ENCODE measurements around the gene ANKRD65.

- no peak for TF ChIP-seq CTCF (IDR thresholded peaks at IDR 0.05; ENCODE audit: poor library complexity)
- no peak for TF ChIP-seq EZH2 (IDR thresholded peaks at IDR 0.05; ENCODE audit: borderline replicate concordance)
- TF ChIP-seq EZH2phosphoT487 (IDR thresholded peaks at IDR 0.05; ENCODE audit: low read depth, severe bottlenecking, unreplicated experiment), result no peak
These were observed 2.1 kb upstream of the ANKRD65 start for GRCh38 chr1:1423245-1423597.

Data from hepatocyte (in vitro differentiated cells).